Activated CD4-positive, CD25-positive, alpha-beta regulatory T cell (primary cell): ENCODE results near the gene RAB44.
"Not testable (repeated sequence)": the region's sequence is repeated elsewhere in the genome, so short reads cannot be mapped to it uniquely, and the experiment has no call there.

Experiments
- DNase-seq, 4 experiments: peaks; one replicate each; lab custom pipeline; 2025; lab: John Stamatoyannopoulos, UW

Gene RAB44

DNA sequence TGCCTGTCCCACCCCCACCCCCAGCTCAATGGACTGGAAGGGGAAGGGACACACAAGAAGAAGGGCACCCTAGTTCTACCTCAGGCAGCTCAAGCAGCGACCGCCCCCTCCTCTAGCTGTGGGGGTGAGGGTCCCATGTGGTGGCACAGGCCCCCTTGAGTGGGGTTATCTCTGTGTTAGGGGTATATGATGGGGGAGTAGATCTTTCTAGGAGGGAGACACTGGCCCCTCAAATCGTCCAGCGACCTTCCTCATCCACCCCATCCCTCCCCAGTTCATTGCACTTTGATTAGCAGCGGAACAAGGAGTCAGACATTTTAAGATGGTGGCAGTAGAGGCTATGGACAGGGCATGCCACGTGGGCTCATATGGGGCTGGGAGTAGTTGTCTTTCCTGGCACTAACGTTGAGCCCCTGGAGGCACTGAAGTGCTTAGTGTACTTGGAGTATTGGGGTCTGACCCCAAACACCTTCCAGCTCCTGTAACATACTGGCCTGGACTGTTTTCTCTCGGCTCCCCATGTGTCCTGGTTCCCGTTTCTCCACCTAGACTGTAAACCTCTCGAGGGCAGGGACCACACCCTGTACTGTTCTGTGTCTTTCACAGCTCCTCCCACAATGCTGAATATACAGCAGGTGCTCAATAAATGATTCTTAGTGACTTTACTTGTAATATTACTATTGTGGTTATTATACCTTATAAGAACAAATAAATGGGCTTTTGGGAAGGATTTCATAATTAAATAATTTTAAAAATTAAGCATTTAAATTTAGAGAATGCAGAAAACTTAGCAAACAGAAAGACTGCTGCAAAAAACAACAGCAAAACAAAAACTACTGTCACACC, 10.7 kb upstream of the RAB44 start:
- no peak for DNase-seq

DNA sequence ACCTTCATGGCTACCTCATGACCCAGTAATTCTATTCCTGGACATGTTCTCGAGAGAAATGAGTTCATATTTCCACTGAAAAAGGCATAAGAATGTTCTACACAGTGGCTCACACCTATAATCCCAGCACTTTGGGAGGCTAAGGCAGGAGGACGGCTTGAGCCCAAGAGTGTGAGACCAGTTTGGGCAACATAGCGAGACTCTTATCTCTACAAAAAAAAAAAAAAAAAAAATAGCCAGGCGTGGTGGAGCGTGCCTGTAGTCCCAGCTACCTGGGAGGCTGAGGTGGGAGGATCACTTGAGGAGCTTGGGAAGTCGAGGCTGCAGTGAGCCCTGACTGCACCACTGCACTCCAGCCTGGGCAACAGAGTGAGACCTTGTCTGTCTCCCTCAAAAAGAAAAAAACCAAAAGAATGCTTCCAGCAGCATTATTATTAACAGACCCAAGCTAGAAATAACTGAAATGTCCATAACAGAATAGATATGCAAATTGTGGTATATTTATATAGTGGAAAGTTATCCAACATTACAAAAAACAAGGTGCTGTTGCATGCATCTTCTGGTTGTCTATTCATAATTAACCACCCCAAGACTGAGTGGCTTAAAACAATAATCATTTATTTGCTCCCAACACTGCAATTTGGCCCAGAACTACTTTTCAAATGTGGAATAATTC, 9.4 kb upstream of the RAB44 start:
- no peak for DNase-seq

DNA sequence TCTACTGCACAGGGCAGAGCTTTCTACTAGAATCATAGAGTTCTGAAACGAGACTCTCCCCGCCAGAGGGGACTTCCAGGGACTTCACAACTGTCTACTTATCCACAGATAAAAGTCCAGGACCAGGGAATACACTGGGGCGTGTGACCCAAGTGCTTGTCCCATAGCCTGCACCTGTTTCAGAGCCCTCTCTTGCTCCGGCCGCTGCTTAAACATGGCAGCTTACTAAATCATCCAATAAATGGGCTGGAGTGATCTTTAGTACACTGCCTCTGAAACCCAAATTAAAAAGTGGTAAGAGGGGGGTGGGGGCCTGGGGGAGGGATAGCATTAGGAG, 8.9 kb upstream of the RAB44 start:
- no peak for DNase-seq

DNA sequence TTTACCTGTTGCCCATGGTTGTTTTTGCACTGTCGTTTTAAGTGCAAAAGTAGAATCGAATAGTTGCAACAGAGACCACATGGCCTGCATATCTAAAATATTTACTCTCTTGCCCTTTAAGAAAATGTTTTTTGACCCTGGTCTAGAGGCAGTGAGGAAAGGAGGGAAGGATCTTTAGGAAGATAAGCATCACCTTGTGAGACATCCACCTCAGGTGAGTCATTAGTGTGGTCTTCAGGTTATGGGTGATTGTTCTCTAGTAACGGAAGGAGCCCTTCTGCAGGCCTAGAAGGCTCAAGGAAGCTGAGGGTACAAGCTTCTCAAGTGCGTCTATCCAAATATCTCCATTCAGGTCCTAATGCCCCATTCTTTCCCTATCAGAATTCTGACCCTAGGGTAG, 6.6 kb upstream of the RAB44 start:
- DNase-seq = no peak

DNA sequence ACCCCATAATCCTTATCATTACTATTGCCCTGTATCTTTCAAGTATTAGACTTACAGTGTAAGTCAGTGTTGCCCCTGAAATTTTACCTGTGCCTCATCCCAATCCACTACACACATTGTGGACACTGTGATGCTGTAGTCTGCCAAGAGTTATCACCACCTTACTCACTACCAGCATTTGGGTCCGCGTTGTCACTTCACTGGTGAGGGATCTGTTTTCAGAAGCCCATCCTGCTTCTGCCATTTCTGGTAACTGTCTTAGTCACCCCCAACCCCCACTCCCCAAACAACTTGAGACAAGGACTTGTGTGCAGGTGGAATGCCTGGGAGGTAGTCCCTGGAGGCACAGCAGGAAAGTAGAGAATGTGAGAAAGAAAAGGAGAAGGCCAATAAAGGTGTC, 6.0 kb upstream of the RAB44 start:
- no peak for DNase-seq

DNA sequence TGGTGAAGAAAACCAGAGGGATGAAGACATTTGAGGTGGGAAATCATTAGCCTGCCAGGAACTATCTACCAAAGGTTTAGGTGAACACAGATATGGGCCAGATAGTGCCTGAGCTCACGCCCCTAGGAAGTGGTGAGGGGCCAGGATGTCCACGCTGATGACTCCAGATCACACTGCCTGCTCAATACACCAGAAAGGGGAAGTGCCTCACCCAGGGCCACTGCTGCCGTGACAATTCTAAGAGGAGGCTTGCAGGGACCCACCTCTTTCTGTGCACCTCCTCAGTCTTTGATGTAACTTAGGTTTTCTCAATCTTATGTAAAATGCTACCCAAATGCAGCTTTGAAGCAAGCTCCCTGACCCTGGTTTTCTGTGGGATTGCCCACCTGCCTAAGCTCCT, 5.4 kb upstream of the RAB44 start:
- DNase-seq = peak in 1 of 4 experiments; percentile 12

DNA sequence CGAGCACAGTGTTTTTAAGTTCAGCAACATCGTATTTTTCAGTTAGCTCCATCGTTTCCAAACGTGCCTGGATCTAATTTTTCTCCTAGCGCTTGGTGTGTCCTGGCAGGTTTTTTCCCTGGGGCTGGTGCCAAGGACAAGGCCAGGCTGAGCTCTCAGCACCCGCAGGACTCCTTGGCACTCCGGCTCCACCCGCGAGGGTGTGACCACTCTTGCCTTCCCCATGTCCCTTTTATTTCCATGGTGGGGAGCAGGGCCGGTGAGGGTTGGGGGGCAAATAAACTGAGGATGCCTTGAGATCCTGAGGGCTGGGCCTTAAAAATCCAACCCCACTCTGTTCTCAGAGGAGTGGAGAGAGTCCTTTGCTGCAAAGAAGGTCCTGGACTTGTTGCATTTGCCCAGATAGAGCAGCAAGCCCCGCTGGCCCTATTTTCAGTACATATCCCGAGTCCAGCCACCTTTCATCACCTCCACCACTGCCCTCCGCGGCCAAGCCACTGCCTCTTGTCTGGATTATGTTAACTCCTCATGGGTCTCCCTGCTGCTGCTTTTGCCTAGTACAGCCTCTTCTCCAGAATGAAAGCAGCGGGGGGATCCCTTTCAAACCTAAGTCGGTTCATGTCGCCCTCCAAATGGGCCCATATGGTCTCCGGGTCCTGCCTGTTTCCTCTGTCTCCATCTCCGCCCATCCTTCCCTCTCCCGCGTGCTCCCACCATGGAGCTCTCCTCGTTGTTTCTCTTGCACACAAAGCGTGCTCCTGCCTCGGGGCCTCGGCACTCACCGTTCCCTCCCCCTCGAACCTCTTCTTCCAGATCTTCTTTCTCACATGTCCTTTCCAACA, 4.5 kb upstream of the RAB44 start:
- no peak for DNase-seq

DNA sequence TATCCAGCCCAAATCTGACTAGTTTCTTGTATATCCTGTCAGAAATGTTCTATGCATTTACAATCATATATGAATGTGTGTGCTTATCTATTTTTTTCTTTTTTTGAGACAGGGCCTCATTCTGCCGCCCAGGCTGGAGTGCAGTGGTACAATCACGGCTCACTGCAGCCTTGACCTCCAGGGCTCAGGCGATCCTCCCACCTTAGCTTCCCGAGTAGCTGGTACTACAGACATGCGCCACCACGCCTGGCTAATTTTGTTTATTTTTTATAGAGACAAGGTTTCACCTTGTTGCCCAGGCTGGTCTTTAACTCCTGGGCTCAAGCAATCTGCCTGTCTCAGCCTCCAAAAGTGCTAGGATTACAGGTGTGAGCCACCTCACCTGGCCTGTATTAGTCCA, 3.0 kb upstream of the RAB44 start:
- DNase-seq = no peak

DNA sequence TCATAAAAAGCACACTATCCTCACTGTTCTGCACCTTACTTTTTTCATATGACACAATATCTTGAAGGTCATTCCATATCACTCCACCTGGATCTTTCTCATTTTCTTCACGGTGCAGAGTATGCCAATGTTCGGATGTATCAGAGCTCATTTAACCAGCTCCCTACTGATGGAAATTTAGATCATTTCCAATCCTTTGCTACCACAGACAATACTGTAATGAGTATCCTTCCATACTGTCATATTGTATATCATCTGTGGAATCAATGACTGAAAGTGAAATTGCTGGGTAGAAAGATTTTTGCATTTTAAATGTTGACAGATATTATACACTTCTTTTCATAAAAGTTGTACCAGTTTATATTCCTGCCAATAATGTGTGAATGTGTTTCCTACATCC, 2.2 kb upstream of the RAB44 start:
- DNase-seq = no peak

DNA sequence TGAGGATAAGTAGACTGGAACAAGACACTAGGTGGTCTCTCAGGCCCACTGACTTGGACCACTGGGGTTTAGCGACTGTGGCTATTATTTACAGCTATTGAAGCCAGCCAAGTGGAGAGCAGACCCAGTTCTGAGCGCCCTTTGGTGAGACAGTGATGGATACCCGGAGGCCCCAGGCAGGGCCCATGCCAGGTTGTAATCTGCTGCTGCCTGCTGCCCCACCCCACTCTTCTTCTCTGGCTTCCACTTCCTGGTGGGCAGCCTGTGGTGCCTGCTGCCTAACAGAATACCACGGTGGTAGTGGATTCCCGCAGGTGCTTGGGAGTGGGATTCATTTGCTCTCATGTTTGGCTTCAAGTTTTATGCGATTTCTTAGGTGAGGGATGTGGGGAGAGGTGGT, 570 bp downstream of the RAB44 start:
- DNase-seq = no peak

DNA sequence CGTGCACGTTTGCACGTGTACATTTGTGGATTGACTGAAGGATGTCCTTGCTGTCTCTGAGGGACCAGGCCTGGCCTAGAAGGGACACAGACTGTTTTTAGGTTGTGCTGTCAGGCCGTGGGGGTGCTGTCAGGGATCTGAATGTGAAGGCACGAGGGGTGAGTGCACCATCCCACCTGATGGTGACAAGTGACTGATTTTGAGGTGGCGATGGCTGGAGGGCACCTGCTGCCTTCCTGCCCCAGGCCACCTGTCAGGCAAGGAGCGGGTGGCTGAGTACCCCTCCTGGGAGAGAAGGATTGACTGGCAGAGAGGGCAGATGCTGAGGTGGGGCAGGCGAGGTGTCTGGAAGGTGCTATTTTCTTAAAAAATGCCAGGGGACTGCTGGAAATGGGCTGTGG, 1.2 kb downstream of the RAB44 start:
- no peak for DNase-seq

DNA sequence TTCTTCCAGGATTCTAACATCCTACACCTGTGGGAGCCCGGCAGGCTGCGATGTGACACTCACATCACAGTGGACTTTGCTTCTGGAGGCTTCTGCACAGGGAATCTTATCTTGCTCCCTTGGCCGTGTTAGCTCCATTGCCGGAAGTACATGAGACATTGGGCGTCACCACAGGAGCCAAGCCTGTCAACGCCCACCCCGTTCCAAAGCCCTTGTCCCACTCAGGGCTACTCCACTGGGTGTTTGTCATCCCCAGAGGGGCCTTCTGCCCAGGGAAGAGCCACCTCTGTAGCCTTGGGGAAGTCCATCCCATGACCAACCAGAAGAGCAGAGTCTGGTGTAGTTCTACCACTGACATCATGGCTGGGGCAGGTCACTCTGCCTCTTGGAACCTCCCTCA, 1.7 kb downstream of the RAB44 start:
- no peak for DNase-seq

DNA sequence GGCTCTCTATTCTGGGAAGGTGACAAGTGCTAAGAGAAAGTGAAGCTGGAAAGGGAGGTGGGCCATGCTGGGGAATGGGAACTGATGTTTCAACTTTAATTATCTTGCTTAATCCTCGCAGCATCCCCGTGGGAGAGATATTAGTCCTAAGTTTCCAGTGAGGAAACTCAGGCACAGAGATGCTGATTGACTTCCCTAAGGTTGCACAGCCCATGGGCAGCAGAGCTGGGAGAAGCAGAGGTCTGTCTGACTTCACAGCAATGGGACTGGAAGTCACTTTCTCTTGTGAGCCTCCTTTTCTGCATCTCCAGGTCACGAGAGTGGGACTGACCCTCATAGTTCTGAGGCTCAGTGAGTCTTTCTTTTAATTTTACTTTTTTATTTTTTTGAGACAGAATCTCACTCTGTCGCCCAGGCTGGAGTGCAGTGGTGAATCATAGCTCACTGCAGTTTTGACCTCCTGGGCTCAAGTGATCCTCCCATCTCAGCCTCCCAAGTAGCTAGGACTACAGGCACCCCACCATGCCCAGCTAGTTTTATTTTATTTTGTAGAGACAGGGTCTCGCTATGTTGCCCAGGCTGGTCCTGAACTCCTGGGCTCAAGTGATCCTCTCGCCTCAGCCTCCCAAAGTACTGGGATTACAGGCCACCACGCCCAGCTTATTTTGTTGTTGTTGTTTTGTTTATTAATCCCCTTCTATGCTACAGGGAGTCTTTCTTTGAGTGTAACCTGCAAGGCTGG, 2.6 kb downstream of the RAB44 start:
- no peak for DNase-seq

DNA sequence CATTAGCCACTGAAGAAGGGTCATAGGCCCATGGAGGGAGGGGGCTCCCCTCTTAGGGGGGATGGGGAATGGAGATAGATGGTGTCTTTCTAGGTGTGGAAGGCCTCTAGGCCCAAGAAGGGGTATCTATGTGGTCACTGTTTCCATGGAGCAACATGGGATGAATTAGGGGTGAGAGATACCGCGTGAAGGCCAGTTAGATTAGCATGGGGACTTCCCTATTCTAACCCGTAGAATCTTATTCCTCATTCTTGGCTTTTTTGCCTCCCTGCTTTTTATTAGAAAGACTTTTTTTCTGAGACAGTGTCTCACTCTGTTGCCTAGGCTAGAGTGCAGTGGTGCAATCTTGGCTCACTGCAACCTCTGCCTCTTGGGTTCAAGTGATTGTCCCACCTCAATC, 3.2 kb downstream of the RAB44 start:
- no peak for DNase-seq

DNA sequence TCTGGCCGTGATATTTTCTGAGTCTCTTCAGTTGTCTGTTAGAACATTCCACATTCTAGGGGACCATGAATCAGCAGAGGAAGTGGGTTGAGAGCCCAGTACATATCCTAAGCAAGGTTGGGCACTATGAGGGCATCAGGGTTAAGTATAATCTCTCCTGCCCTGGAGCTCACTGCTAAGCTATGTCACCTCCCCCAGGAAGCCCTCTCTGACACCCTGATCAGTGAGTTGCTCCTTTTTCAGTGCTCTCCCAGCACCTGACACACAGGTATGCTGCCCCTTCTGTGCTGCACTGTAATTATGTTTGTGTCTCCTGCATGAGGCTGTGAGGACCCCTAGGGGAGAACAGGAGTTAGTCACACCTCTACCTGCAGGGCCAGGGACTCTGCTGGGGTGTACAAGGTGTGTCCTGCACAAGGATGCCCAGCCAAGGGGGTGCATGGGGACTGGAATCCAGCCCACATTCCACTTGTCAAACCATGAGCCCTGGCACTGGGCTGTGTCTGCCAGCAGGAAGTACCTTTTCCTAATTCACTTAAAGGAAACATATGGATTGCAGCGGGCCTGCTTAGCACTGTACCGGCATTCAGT, 3.9 kb downstream of the RAB44 start:
- no peak for DNase-seq

DNA sequence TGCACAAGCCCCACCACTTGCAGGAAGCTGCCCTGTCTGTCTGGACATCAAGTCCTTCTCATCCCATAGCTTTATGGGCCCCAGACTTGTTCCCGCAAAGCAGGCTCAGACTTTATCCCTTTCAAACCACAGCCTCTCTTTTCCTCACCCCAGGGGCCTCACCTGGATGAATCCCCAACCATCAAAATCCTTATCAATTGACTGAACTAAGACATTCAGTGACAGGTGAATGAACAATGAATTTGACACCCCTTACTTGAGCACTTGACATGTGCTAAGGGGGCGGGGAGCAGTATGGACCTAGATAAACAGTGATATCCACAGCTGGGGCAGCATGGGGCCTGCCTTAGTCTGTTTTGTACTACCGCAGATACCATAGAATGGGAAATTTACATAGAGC, 5.0 kb downstream of the RAB44 start:
- no peak for DNase-seq

DNA sequence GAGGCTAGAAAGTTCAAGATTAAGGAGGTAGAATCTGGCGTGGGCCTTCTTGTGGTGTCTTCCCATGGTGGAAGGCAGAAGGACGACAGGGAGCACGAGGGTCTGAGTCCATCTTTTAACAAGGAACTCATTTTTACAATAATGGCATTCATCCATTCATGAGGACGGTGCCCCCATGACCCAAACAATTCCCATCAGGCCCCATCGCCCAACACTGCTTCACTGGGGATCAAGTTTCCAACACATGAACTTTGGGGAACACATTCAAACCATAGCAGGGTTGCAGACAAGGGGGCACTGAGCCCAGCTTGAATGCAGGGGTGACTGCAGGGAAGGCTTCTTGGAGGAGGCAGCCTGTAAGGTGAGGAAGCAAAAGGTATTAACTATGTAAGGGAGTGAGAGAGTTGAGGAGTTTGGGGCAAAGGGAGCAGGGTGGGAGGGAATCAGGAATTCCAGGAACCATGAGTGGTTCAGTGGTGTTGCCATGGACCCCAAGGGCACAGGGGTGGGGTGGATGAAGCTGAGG, 5.5 kb downstream of the RAB44 start:
- no peak for DNase-seq

DNA sequence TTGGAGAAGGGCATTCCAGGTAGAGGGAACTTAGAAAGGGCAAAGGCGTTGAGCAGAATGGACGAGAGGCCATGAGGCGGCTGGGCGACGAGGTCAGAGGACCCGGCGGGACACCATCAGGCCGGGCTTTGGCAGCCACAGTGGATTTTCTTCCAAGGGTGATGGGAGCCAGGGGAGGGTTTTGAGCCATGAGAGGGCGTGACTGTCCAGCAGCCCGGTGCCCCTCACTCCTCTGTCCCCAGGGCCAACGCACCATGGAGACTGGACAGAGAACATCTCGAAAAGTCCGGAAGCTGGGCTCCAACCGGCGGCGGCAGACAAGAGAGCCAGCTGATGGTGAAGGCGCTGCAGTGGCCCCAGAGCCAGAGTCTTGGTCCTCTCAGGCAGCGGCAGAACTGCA, 6.4 kb downstream of the RAB44 start:
- DNase-seq = no peak

DNA sequence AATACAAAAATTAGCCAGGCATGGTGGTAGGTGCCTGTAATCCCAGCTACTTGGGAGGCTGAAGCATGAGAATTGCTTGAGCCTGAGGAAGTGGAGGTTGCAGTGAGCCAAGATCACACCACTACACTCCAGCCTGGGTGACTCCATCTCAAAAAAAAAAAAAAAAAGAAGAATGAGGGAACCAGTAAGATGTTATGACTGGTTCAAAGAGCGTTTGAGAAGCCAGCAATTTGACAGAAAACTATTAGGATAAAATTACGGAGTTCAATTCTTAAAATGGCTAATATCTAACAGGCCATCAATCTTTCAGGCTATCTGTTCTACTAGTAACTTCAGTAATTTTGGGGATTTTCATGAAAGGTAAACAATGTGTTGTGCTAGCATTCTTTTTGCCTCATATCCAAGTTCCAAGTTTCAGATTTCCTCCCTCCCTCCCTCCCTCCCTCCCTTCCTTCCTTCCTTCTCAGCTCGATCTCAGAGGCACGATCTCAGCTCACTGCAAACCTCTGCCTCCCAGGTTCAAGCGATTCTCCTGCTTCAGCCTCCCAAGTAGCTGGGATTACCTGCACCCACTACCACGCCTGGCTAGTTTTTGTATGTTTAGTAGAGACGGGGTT, 7.4 kb downstream of the RAB44 start:
- DNase-seq = not testable (repeated sequence)

DNA sequence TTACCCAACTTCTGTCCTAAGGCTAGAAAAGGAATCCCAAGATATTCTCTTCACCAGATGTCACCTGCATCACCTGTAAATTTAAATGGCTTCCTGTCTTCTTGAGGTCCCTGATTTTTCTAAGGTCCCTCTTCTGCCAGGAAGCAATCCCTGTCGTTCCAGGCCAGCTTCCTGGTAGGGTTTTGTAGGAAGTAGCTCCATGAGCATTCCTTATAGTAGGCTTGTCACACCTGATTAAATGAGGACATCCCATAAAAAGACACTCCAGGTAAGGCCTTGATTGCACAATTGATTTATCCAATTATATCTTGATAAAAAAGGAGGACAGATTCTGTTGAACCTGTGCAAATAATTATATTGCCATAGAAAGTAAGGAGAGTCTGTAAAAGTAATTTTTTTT, 8.7 kb downstream of the RAB44 start:
- no peak for DNase-seq

DNA sequence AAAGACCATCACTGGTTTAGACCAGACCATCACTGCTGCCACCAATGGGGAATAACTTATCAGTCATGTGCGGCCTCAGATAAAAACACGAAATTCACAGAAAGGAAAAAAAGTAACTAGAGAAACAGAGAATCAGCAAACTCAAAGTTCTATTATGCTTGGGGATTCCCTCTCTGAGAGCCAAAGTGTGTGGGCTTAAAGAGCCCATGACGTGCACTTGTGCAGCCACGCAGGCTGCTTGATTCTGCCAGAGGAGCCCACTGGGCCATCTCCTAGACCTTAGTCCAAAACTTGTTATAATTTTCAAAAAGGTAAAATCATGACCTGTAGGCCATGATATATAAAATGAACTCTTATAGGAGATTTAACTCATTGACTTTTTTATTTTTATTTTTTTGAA, 15.2 kb downstream of the RAB44 start:
- DNase-seq = no peak
